ENCODE results near the gene CD200R1.
A peak's percentile ranks its signal among the peaks of the same experiment; 100 is the strongest.

The CD200R1 gene

DNA sequence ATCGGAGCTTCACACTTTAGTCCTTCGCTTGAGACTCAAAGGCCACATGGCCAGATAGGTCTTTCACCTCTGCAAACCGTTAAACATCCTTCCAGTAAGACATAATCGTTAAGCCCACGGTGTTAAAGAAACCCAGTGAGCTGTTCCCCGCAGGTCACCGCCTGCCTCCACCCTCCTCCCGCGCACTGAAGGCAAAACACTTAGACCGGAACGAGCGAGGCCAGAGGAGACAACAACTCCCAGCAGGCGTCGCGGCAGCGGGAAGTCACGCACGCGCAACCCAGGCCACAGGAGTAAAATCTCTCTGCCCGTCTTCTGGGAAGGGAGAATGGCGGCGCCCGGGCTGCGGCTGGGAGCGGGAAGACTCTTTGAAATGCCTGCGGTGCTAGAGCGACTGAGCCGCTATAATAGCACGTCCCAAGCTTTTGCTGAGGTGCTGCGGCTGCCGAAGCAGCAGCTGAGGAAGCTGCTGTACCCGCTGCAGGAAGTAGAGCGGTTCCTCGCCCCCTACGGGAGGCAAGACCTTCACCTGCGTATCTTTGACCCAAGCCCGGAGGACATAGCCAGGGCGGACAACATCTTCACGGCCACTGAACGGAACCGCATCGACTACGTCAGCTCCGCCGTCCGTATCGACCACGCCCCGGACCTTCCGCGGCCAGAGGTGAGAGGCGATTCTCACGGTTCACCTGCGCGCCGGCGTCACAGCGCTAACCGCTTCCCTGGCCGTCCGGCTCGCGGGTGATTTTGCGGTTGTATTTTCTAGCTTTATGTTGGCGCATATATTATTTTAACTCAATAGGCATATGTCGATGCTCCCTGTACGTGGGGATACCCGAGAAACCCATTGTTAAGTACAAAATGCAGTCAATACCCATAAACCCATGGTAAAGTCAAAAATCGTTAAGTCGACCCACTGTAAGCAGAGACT, 16.0 kb upstream of the CD200R1 start, which contains the start of gene GTPBP8:
TSS of gene GTPBP8 (plus strand) at position 313 of the 931 bp plus-strand sequence. CDS start at position 329, 16 bp downstream.
- DNase-seq (ENCODE audit: low read depth) = peak; percentile 90
- H3K4me3 ChIP-seq (ENCODE audit: low read depth, low read length) = peak within 1 kb of the TSS; percentile 89
- TF ChIP-seq, protein P1, sequence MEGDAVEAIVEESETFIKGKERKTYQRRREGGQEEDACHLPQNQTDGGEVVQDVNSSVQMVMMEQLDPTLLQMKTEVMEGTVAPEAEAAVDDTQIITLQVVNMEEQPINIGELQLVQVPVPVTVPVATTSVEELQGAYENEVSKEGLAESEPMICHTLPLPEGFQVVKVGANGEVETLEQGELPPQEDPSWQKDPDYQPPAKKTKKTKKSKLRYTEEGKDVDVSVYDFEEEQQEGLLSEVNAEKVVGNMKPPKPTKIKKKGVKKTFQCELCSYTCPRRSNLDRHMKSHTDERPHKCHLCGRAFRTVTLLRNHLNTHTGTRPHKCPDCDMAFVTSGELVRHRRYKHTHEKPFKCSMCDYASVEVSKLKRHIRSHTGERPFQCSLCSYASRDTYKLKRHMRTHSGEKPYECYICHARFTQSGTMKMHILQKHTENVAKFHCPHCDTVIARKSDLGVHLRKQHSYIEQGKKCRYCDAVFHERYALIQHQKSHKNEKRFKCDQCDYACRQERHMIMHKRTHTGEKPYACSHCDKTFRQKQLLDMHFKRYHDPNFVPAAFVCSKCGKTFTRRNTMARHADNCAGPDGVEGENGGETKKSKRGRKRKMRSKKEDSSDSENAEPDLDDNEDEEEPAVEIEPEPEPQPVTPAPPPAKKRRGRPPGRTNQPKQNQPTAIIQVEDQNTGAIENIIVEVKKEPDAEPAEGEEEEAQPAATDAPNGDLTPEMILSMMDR (conservative IDR thresholded peaks at IDR 0.05; ENCODE audit: low read depth, low read length) = peak; percentile 3

DNA sequence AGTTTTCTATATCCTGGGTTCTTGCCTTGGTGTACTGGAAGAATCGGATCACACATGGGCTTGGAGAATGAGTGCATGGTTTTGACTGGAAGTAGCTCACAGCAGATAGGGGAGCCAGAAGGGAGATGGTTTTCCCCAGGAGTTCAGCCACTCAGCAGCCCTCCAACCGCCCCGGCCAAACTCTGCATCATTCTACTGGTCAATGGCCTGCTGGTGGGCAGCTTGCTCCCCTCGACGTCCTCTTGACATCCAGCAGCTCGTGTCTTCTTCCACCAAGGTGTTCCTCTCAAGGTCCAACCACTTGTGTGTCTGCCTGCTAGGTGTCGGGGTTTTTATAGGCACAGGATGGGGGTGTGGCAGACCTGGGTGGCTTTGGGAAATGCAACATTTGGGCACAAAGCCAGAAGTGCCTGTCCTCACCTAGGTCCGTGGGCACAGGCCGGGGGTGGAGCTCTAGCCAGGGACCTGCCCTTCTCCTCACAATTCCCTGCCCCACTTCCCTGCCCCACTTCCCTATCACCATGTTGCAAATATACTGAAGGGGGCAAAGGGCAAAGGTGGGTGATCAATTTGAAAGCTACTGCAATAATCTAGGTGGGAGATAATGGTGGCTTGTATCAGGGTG, 12.9 kb upstream of the CD200R1 start:
- no peak for DNase-seq (ENCODE audit: low read depth)
- TF ChIP-seq, protein P1 (conservative IDR thresholded peaks at IDR 0.05; ENCODE audit: low read depth, low read length) = no peak

DNA sequence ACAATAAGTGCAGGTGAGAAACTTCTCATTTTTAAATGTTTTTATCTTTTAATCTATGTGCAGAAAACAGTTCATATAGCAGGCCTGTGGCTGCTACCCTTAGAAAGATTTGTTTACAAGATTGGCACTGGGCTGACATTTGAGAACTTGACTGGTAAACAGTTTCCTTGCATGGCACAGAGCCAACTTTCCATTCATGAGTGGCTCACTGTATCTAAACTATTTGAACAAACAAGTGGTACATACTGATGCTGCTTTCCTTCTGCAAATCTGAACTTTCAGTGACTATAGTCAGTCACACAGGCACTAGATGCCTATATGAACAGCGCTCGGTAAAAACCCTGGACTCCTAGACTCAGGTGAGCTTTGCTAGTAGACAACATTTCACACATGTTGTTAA, 9.6 kb upstream of the CD200R1 start:
- TF ChIP-seq, protein P1 (conservative IDR thresholded peaks at IDR 0.05; ENCODE audit: low read depth, low read length) = no peak
- H3K4me3 ChIP-seq (ENCODE audit: low read depth, low read length) = no peak overlapping the region
- DNase-seq (ENCODE audit: low read depth) = peak; percentile 33

More for the DNA sequence above, 12.9 kb upstream of the CD200R1 start:
- no peak overlapping the region for H3K4me3 ChIP-seq (ENCODE audit: low read depth, low read length)

DNA sequence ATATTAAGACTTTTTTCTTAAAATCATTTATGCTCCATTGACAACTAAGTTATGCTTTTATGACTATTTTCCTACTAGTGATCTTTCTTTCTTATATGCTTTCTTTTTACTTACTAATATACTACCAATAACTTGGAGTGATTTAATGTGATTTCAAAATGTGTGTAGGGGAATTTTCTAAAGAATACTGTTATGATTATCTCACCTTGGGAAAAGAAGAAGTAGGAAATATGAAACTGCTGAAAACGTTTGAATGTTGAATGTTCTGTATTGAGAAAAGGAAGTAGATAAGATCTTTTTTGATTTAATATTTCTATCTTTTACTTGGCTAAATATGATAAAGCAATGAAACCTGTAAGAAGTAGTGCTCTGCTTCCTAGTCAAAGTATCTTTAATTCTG, 7.8 kb upstream of the CD200R1 start:
- DNase-seq (ENCODE audit: low read depth) = no peak
- no peak overlapping the region for H3K4me3 ChIP-seq (ENCODE audit: low read depth, low read length)
- TF ChIP-seq, protein P1 (conservative IDR thresholded peaks at IDR 0.05; ENCODE audit: low read depth, low read length) = no peak

DNA sequence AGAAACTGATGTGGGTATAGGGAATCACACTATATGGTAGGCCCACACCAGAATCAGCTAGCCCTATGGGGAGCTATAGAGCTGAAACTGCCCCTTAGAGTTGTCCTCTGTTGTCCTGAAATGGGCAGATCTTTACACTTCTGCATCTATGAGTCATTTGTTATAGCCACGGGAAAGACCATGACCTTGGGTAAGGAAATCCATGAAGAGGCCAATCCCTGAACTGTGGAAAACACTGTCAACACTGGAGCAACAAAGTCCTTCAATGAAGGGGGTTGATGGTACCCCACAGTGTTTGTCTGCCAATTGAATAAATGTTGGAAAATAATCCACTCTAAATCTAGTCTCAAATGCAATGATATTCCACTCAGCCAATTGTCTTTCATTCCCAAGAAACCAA, 5.2 kb upstream of the CD200R1 start:
- TF ChIP-seq, protein P1 (conservative IDR thresholded peaks at IDR 0.05; ENCODE audit: low read depth, low read length) = no peak
- no peak for DNase-seq (ENCODE audit: low read depth)
- no peak overlapping the region for H3K4me3 ChIP-seq (ENCODE audit: low read depth, low read length)

DNA sequence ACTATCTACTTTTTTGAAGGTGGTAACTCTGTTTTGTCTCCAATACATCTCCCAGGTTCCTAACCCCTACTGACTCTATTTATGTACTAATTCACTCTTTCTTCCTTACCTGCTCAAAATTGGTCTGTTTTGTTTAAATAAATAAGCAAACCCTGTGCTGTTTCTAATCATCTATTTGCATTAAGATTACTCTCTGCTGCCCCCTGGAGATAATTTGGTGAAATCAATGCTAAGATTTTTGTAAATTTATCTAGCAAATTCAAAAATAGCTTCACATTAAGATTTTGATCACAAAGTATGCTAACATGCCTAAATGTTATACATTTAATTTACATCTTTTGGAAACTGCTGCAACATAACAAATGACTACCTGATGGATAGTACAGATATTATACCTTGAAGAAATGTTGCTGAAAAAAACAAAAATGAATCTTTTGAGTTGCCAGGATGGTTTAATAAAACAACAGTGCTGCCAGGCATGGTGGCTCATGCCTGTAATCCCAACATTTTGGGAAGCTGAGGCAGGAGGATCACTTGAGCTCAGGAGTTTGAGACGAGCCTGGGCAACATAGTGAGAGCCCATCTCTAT, 4.4 kb upstream of the CD200R1 start:
- TF ChIP-seq, protein P1 (conservative IDR thresholded peaks at IDR 0.05; ENCODE audit: low read depth, low read length) = peak; percentile 60
- no peak overlapping the region for H3K4me3 ChIP-seq (ENCODE audit: low read depth, low read length)
- DNase-seq (ENCODE audit: low read depth) = peak; percentile 58
